HT1080 (cell line): ENCODE measurements around the gene TPK1. TPM values are rescaled to one million over a fixed set of nuclear protein-coding genes. Genes with fewer than 3 reads are reported as not detected.
A peak's percentile ranks its signal among the peaks of the same experiment; 100 is the strongest.
"Not testable (repeated sequence)": the region's sequence is repeated elsewhere in the genome, so short reads cannot be mapped to it uniquely, and the experiment has no call there.

Experiments
- DNase-seq: peaks from one replicate; pipeline ENCODE4 v3.0.0-alpha.2; 2015; ENCODE audit warnings: low read depth
- total RNA-seq: library from RNA; depleted of rRNA; stranded (reverse); fragments of >200 nt; shearing (Covaris generic); gene quantifications from 2 replicates; pipeline ENCODE4 v1.2.3, GENCODE V29; 2014

Gene TPK1
- total RNA-seq, 1 experiment from 2014 or later: 9.0 TPM

- peak; percentile 71 for DNase-seq
Measured at GRCh38 chr7:144824360-144824759, 11.5 kb downstream of the TPK1 start.

- no peak for DNase-seq
Measured at GRCh38 chr7:144822223-144822622, 13.6 kb downstream of the TPK1 start.

GRCh38 chr7:144821067-144821466 is 14.8 kb downstream of the TPK1 start:
- DNase-seq: no peak

GRCh38 chr7:144820552-144820951 is 15.3 kb downstream of the TPK1 start:
- no peak for DNase-seq

- no peak for DNase-seq
Measured at GRCh38 chr7:144819566-144819965, 16.3 kb downstream of the TPK1 start.

- DNase-seq: no peak
Measured at GRCh38 chr7:144818511-144818910, 17.3 kb downstream of the TPK1 start.

- no peak for DNase-seq
Measured at GRCh38 chr7:144817001-144817400, 18.9 kb downstream of the TPK1 start.

- no peak for DNase-seq
Measured at GRCh38 chr7:144814299-144814698, 21.6 kb downstream of the TPK1 start.

- no peak for DNase-seq
Measured at GRCh38 chr7:144812379-144813283, 23.2 kb downstream of the TPK1 start.

- DNase-seq: no peak
Measured at GRCh38 chr7:144805627-144806239, 30.1 kb downstream of the TPK1 start.

- not testable (repeated sequence) for DNase-seq
Measured at GRCh38 chr7:144800678-144801436, 35.0 kb downstream of the TPK1 start.

GRCh38 chr7:144796919-144797318 is 38.9 kb downstream of the TPK1 start:
- DNase-seq: no peak

GRCh38 chr7:144792050-144792449 is 43.8 kb downstream of the TPK1 start:
- no peak for DNase-seq

GRCh38 chr7:144791488-144791887 is 44.4 kb downstream of the TPK1 start:
- DNase-seq: no peak

GRCh38 chr7:144787127-144787526 is 48.7 kb downstream of the TPK1 start:
- DNase-seq: no peak

- DNase-seq: no peak
Measured at GRCh38 chr7:144786522-144786921, 49.3 kb downstream of the TPK1 start.

- no peak for DNase-seq
Measured at GRCh38 chr7:144786079-144786478, 49.8 kb downstream of the TPK1 start.

- no peak for DNase-seq
Measured at GRCh38 chr7:144785521-144785920, 50.3 kb downstream of the TPK1 start.

GRCh38 chr7:144784943-144785342 is 50.9 kb downstream of the TPK1 start:
- DNase-seq: peak; percentile 32

GRCh38 chr7:144784441-144784840 is 51.4 kb downstream of the TPK1 start:
- no peak for DNase-seq

GRCh38 chr7:144782883-144783282 is 53.0 kb downstream of the TPK1 start:
- no peak for DNase-seq

GRCh38 chr7:144780071-144780608 is 55.7 kb downstream of the TPK1 start:
- DNase-seq: peak; percentile 67
